Measurements from ENCODE around the gene VIPR2.

The VIPR2 gene

GRCh38 chr7:159068488-159068811 lies 76.2 kb downstream of the VIPR2 start:
- no peaks in the 10 kb centered on the region for H4K20me1 ChIP-seq (ENCODE audit: insufficient read depth, low read length)
- no peak overlapping the region for H3K27ac ChIP-seq (ENCODE audit: low read length)
- no peaks in the 10 kb centered on the region for H3K79me2 ChIP-seq (ENCODE audit: low read length)
- no peaks in the 10 kb centered on the region for H3F3A ChIP-seq (ENCODE audit: insufficient read depth, low read length)
- no peaks in the 10 kb centered on the region for H3K9me2 ChIP-seq (replicated peaks; ENCODE audit: insufficient read depth, low read length)
- H2AFZ ChIP-seq (ENCODE audit: low read length), result no peak overlapping the region
- DNase-seq, result no peak
- H3K4me3 ChIP-seq (ENCODE audit: low read length), result no peak overlapping the region
- no peaks in the 10 kb centered on the region for H3K4me1 ChIP-seq (ENCODE audit: low read length)
- TF ChIP-seq EZH2phosphoT487 (IDR thresholded peaks at IDR 0.05; ENCODE audit: low read length) (no peak), CTCF (IDR thresholded peaks at IDR 0.05; ENCODE audit: low read length) (no peak)
- H3K36me3 ChIP-seq (replicated peaks; ENCODE audit: insufficient read depth, low read length), result no peaks in the 10 kb centered on the region
- no peaks in the 10 kb centered on the region for H3K9me3 ChIP-seq (replicated peaks; ENCODE audit: insufficient read depth, low read length)
- H3K4me2 ChIP-seq (ENCODE audit: low read depth, low read length), result no peak overlapping the region
- no peaks in the 10 kb centered on the region for H3K27me3 ChIP-seq (replicated peaks; ENCODE audit: insufficient read depth, low read length)
- H3K9ac ChIP-seq (ENCODE audit: low read length), result no peak overlapping the region

GRCh38 chr7:159067576-159068487 lies 76.8 kb downstream of the VIPR2 start:
- no peak for TF ChIP-seq EZH2phosphoT487 (IDR thresholded peaks at IDR 0.05; ENCODE audit: low read length)
- TF ChIP-seq CTCF (IDR thresholded peaks at IDR 0.05; ENCODE audit: low read length), result no peak
- TF ChIP-seq EZH2 (optimal IDR thresholded peaks at IDR 0.05; ENCODE audit: low read depth, low read length), result no peak
- Histone ChIP-seq H3K9ac (ENCODE audit: low read length) (no peak overlapping the region), H3K4me3 (ENCODE audit: low read length) (no peak overlapping the region), H3K36me3 (replicated peaks; ENCODE audit: insufficient read depth, low read length) (no peaks in the 10 kb centered on the region), H3K9me3 (replicated peaks; ENCODE audit: insufficient read depth, low read length) (no peaks in the 10 kb centered on the region), H3K27me3 (replicated peaks; ENCODE audit: insufficient read depth, low read length) (no peaks in the 10 kb centered on the region), H4K20me1 (ENCODE audit: insufficient read depth, low read length) (no peaks in the 10 kb centered on the region), H3K9me2 (replicated peaks; ENCODE audit: insufficient read depth, low read length) (no peaks in the 10 kb centered on the region), H3K79me2 (ENCODE audit: low read length) (no peaks in the 10 kb centered on the region), H3K27ac (ENCODE audit: low read length) (no peak overlapping the region), H3F3A (ENCODE audit: insufficient read depth, low read length) (no peaks in the 10 kb centered on the region), H3K4me1 (ENCODE audit: low read length) (no peaks in the 10 kb centered on the region), H2AFZ (ENCODE audit: low read length) (no peak overlapping the region), H3K4me2 (ENCODE audit: low read depth, low read length) (no peak overlapping the region)
- no peak for DNase-seq

GRCh38 chr7:159066816-159067575 lies 77.7 kb downstream of the VIPR2 start:
- Histone ChIP-seq H3K4me2 (ENCODE audit: low read depth, low read length) (no peak overlapping the region), H3K4me3 (ENCODE audit: low read length) (no peak overlapping the region), H3K9ac (ENCODE audit: low read length) (no peak overlapping the region), H3K27me3 (replicated peaks; ENCODE audit: insufficient read depth, low read length) (no peaks in the 10 kb centered on the region), H3K9me2 (replicated peaks; ENCODE audit: insufficient read depth, low read length) (no peaks in the 10 kb centered on the region), H3K9me3 (replicated peaks; ENCODE audit: insufficient read depth, low read length) (no peaks in the 10 kb centered on the region), H2AFZ (ENCODE audit: low read length) (no peak overlapping the region), H3K4me1 (ENCODE audit: low read length) (no peaks in the 10 kb centered on the region), H3K79me2 (ENCODE audit: low read length) (no peaks in the 10 kb centered on the region), H3F3A (ENCODE audit: insufficient read depth, low read length) (no peaks in the 10 kb centered on the region), H3K27ac (ENCODE audit: low read length) (no peak overlapping the region), H4K20me1 (ENCODE audit: insufficient read depth, low read length) (no peaks in the 10 kb centered on the region), H3K36me3 (replicated peaks; ENCODE audit: insufficient read depth, low read length) (no peaks in the 10 kb centered on the region)
- no peak for DNase-seq
- TF ChIP-seq CTCF (IDR thresholded peaks at IDR 0.05; ENCODE audit: low read length), result no peak
- TF ChIP-seq EZH2phosphoT487 (IDR thresholded peaks at IDR 0.05; ENCODE audit: low read length), result no peak
- TF ChIP-seq EZH2 (optimal IDR thresholded peaks at IDR 0.05; ENCODE audit: low read depth, low read length), result no peak

Data from MM.1S (cell line).